ENCODE data around the gene SEMA3F.

Gene SEMA3F

GRCh38 chr3:50162034-50162883 is 7.1 kb downstream of the SEMA3F start:
- peaks cover 10% of the 10 kb centered on the region; the same call in 1 of the 2 replicates for H3K27me3 ChIP-seq (ENCODE audit: insufficient read depth, low read depth)
- no peaks in the 10 kb centered on the region for H3K4me1 ChIP-seq (ENCODE audit: low read depth, poor library complexity, severe bottlenecking)
- H3K36me3 ChIP-seq (ENCODE audit: insufficient read depth): no peaks in the 10 kb centered on the region
- TF ChIP-seq CTCF (conservative IDR thresholded peaks at IDR 0.05; ENCODE audit: low read depth, low read length): no peak
- H3K4me2 ChIP-seq: no peak overlapping the region
- no peak overlapping the region for H2AFZ ChIP-seq (ENCODE audit: low read depth)
- no peak overlapping the region for H3K4me3 ChIP-seq (IDR thresholded peaks at IDR 0.05; ENCODE audit: insufficient read depth, low read depth, low read length)
- H4K20me1 ChIP-seq (ENCODE audit: insufficient read depth): no peaks in the 10 kb centered on the region
- H3K79me2 ChIP-seq (ENCODE audit: insufficient read depth, low read depth): no peaks in the 10 kb centered on the region
- no peak overlapping the region for H3K27ac ChIP-seq
- H3K9ac ChIP-seq: no peak overlapping the region

- Histone ChIP-seq H3K4me2 (no peak overlapping the region), H4K20me1 (ENCODE audit: insufficient read depth) (no peaks in the 10 kb centered on the region), H3K4me1 (ENCODE audit: low read depth, poor library complexity, severe bottlenecking) (no peaks in the 10 kb centered on the region), H3K79me2 (ENCODE audit: insufficient read depth, low read depth) (no peaks in the 10 kb centered on the region), H2AFZ (ENCODE audit: low read depth) (no peak overlapping the region), H3K4me3 (IDR thresholded peaks at IDR 0.05; ENCODE audit: insufficient read depth, low read depth, low read length) (no peak overlapping the region), H3K27ac (no peak overlapping the region), H3K9ac (no peak overlapping the region), H3K36me3 (ENCODE audit: insufficient read depth) (no peaks in the 10 kb centered on the region), H3K27me3 (ENCODE audit: insufficient read depth, low read depth) (peaks cover 10% of the 10 kb centered on the region; the same call in 1 of the 2 replicates)
- TF ChIP-seq CTCF (conservative IDR thresholded peaks at IDR 0.05; ENCODE audit: low read depth, low read length): no peak
Measured at GRCh38 chr3:50163572-50164455, 8.7 kb downstream of the SEMA3F start.

GRCh38 chr3:50164481-50164880 is 9.4 kb downstream of the SEMA3F start:
- Histone ChIP-seq H3K9ac (no peak overlapping the region), H3K4me3 (IDR thresholded peaks at IDR 0.05; ENCODE audit: insufficient read depth, low read depth, low read length) (no peak overlapping the region), H3K4me1 (ENCODE audit: low read depth, poor library complexity, severe bottlenecking) (no peaks in the 10 kb centered on the region), H4K20me1 (ENCODE audit: insufficient read depth) (no peaks in the 10 kb centered on the region), H3K27ac (no peak overlapping the region), H3K4me2 (no peak overlapping the region), H3K79me2 (ENCODE audit: insufficient read depth, low read depth) (no peaks in the 10 kb centered on the region), H3K36me3 (ENCODE audit: insufficient read depth) (no peaks in the 10 kb centered on the region), H3K27me3 (ENCODE audit: insufficient read depth, low read depth) (peaks cover 10% of the 10 kb centered on the region; the same call in 1 of the 2 replicates), H2AFZ (ENCODE audit: low read depth) (no peak overlapping the region)
- TF ChIP-seq CTCF (conservative IDR thresholded peaks at IDR 0.05; ENCODE audit: low read depth, low read length): no peak

- peaks cover 6% of the 10 kb centered on the region; the same call in 1 of the 2 replicates for H3K27me3 ChIP-seq (ENCODE audit: insufficient read depth, low read depth)
- no peaks in the 10 kb centered on the region for H4K20me1 ChIP-seq (ENCODE audit: insufficient read depth)
- H3K27ac ChIP-seq: no peak overlapping the region
- no peak overlapping the region for H3K9ac ChIP-seq
- H2AFZ ChIP-seq (ENCODE audit: low read depth): no peak overlapping the region
- H3K36me3 ChIP-seq (ENCODE audit: insufficient read depth): no peaks in the 10 kb centered on the region
- H3K4me3 ChIP-seq (IDR thresholded peaks at IDR 0.05; ENCODE audit: insufficient read depth, low read depth, low read length): no peak overlapping the region
- H3K79me2 ChIP-seq (ENCODE audit: insufficient read depth, low read depth): no peaks in the 10 kb centered on the region
- H3K4me2 ChIP-seq: no peak overlapping the region
- TF ChIP-seq CTCF (conservative IDR thresholded peaks at IDR 0.05; ENCODE audit: low read depth, low read length): no peak
- H3K4me1 ChIP-seq (ENCODE audit: low read depth, poor library complexity, severe bottlenecking): no peaks in the 10 kb centered on the region
Measured at GRCh38 chr3:50164984-50165909, 10.1 kb downstream of the SEMA3F start.

Measured in KMS-11 (cell line).